ENCODE data around the gene RAB27B. TPM values are rescaled to one million over a fixed set of nuclear protein-coding genes. Genes with fewer than 3 reads are reported as not detected.
"Not testable (repeated sequence)": the region's sequence is repeated elsewhere in the genome, so short reads cannot be mapped to it uniquely, and the experiment has no call there.

RAB27B gene
- total RNA-seq, 1 donor from 2014 or later: 22.2 TPM

GRCh38 chr18:54815086-54815485 lies 13.2 kb upstream of the RAB27B start:
- no peak for DNase-seq
- H3K27me3 ChIP-seq: no peaks in the 10 kb centered on the region
- no peak for ATAC-seq
- H3K9me3 ChIP-seq: no peaks in the 10 kb centered on the region
- no peak overlapping the region for H3K4me3 ChIP-seq
- H3K27ac ChIP-seq: no peak overlapping the region
- TF ChIP-seq CTCF (IDR thresholded peaks at IDR 0.05): no peak
- H3K36me3 ChIP-seq: no peaks in the 10 kb centered on the region
- no peaks in the 10 kb centered on the region for H3K4me1 ChIP-seq
- intact Hi-C loops (cut with DNase I): no loop called here

GRCh38 chr18:54820785-54821275 lies 7.4 kb upstream of the RAB27B start:
- H3K27ac ChIP-seq; ATAC-seq; H3K4me3 ChIP-seq; H3K4me1 ChIP-seq; DNase-seq; H3K27me3 ChIP-seq; H3K36me3 ChIP-seq; intact Hi-C loops (cut with DNase I); H3K9me3 ChIP-seq: not testable (repeated sequence)

GRCh38 chr18:54822872-54823845 lies 5.1 kb upstream of the RAB27B start:
- DNase-seq (no peak), ATAC-seq (peak; percentile 53)
- no peak overlapping the region for H3K4me3 ChIP-seq
- TF ChIP-seq CTCF (IDR thresholded peaks at IDR 0.05): no peak
- intact Hi-C loops (cut with DNase I): no loop called here
- no peak overlapping the region for H3K27ac ChIP-seq
- H3K36me3 ChIP-seq: no peaks in the 10 kb centered on the region
- H3K27me3 ChIP-seq: no peaks in the 10 kb centered on the region
- no peaks in the 10 kb centered on the region for H3K9me3 ChIP-seq
- H3K4me1 ChIP-seq: no peaks in the 10 kb centered on the region

GRCh38 chr18:54824761-54825160 lies 3.5 kb upstream of the RAB27B start:
- DNase-seq: no peak
- Histone ChIP-seq H3K9me3 (no peaks in the 10 kb centered on the region), H3K27me3 (no peaks in the 10 kb centered on the region), H3K27ac (no peak overlapping the region), H3K36me3 (no peaks in the 10 kb centered on the region), H3K4me3 (no peak overlapping the region), H3K4me1 (no peaks in the 10 kb centered on the region)
- no peak for ATAC-seq
- TF ChIP-seq CTCF (IDR thresholded peaks at IDR 0.05): no peak
- intact Hi-C loops (cut with DNase I): no loop called here

- TF ChIP-seq CTCF (IDR thresholded peaks at IDR 0.05): no peak
- Histone ChIP-seq H3K9me3 (no peaks in the 10 kb centered on the region), H3K27me3 (no peaks in the 10 kb centered on the region), H3K27ac (no peak overlapping the region), H3K4me1 (no peaks in the 10 kb centered on the region), H3K4me3 (no peak overlapping the region), H3K36me3 (no peaks in the 10 kb centered on the region)
- ATAC-seq (no peak), DNase-seq (no peak)
- intact Hi-C loops (cut with DNase I): no loop called here
These were observed 2.5 kb upstream of the RAB27B start for GRCh38 chr18:54825601-54826344.

GRCh38 chr18:54828986-54829385 lies 709 bp downstream of the RAB27B start:
- H3K27me3 ChIP-seq: no peaks in the 10 kb centered on the region
- no peaks in the 10 kb centered on the region for H3K9me3 ChIP-seq
- peak overlapping the region; percentile 48 for H3K4me3 ChIP-seq
- no peaks in the 10 kb centered on the region for H3K36me3 ChIP-seq
- no peak overlapping the region for H3K27ac ChIP-seq
- intact Hi-C loops (cut with DNase I): no loop called here
- H3K4me1 ChIP-seq: no peaks in the 10 kb centered on the region
- ATAC-seq: no peak
- no peak for DNase-seq
- TF ChIP-seq CTCF (IDR thresholded peaks at IDR 0.05): no peak
